AG09319 (cell line): ENCODE results near the gene PLA2R1.
A peak's percentile ranks its signal among the peaks of the same experiment; 100 is the strongest.

Experiments
- DNase-seq: peaks from one replicate; pipeline ENCODE4 v3.0.0-alpha.2; 2010; ENCODE audit warnings: low read depth; ENCODE audit errors: extremely low read depth
- CTCF ChIP-seq: IDR thresholded peaks from 2 replicates; pipeline ENCODE4 v1.5.1; 2011; ENCODE audit warnings: low read depth, mild to moderate bottlenecking, inconsistent platforms, low read length, moderate library complexity

PLA2R1 gene

DNA sequence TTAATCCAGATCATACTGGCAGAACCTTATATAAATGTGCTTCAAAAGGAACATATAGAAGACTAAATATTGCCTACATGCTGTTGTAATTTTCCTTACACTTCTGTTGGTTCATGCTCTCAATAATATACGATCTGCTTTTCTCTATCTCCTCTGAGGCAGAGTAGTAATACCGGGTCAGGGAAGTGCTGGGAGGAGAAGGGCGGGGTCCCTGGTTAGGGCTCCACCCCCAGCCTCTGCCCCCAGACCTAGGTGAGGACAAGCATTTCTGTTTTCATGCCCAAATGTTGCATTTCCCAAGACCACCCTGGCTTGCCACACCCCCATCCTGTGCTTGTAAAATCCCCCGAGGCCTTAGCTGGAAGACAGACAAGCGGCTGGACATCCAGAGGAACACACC, 55.3 kb downstream of the PLA2R1 start:
- no peak for TF ChIP-seq CTCF
- no peak for DNase-seq

DNA sequence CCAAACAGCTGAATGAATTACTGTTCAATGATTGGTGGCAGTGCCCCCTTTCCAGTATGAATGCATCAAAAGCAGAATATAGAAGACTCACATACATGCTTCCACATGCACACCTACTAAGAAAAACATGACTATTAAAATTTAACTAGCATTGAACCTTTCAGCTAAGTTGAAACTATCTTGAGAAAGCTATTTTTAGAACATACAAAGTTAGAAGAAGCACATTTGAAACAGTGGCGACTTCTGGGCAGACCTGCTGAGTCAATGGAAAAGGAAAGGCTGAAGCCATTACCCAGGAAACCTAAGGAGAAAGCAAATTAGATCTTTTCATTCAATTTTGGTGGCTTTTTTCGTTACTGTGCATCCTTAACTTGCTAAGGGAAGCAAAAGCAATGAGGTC, 55.9 kb downstream of the PLA2R1 start:
- DNase-seq = no peak
- TF ChIP-seq CTCF = no peak

- TF ChIP-seq CTCF = no peak
- no peak for DNase-seq
Observed at GRCh38 chr2:160005908-160006307, 56.5 kb downstream of the PLA2R1 start.

GRCh38 chr2:160005476-160005875, 56.9 kb downstream of the PLA2R1 start:
- no peak for DNase-seq
- TF ChIP-seq CTCF = no peak

GRCh38 chr2:159998961-159999360, 63.5 kb downstream of the PLA2R1 start:
- DNase-seq = no peak
- TF ChIP-seq CTCF = no peak; the same call in none of the 2 replicates

DNA sequence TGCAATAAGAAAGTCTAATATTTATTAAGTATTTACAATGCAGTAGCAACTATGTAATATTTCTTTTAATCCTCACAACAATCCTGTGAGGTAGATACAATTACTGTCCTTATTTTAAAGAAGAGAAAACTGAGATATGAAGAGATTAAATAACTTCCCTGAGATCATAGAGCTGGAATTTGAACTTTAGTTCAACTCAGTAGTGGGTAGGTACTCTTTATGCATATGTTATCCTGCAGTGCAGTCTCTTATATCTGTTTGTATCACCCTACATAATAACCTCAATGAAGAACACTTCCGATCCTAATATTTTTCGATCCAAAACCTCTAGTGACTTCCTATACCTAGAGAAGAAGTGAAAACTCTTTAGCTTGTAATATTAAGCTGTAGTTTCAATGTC, 64.2 kb downstream of the PLA2R1 start:
- no peak for TF ChIP-seq CTCF
- DNase-seq = no peak

- TF ChIP-seq CTCF = peak; percentile 10; the same call in 1 of the 2 replicates
- DNase-seq = peak; percentile 23
Observed at GRCh38 chr2:159996792-159997546, 65.4 kb downstream of the PLA2R1 start.
